Stimulated activated CD4-positive, alpha-beta T cell treated with anti-CD3 and anti-CD28 coated beads, Interleukin-4, amount 100 ng/mL, for 24 hours (primary cell): ENCODE results near the gene RRBP1.

Experiments
- DNase-seq: peaks from one replicate; pipeline ENCODE4 v3.0.0-alpha.2; 2020

Gene RRBP1

DNA sequence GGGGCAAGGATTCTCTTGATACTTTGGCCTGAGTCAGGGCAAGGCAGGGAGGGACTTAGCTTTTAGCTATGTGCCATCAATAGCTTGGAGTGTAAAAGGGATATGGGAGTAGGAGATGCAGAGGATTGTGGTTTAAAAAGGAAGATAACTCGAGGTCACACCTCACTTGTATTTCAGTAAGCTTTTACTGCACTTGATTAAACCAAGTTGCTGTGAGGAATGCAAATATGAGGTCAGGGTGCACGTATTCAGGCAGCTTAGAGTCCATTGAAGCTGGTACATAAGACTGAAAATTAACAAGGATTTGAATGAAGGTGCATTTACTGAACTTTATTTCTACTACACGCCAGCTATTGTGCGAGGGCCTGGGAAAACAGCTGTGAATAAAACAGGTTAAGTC lies 80.1 kb downstream of the RRBP1 start:
- no peak for DNase-seq

DNA sequence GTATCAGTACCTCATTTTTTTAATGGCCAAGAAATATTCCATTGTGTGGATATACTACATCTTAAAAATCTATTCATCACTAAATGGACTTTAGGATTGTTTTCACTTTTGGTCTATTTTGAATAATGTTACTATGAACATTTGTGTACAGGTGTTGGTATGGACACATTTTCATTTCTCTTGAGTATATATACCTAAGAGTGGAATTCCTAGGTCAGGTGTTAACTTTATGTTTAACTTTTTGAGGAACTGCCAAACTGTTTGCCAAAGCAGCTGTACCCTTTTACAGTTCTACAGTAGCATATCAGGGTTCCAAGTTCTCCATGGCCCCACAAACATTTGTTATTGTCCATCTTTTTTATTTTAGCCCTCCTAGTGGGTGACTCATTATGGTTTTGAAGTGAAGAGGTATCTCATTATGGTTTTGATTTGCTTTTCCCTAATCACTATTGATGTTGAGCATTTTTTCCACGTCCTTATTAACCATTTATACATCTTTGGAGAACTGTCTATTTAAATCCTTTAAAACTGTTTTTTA lies 84.0 kb downstream of the RRBP1 start:
- no peak for DNase-seq

DNA sequence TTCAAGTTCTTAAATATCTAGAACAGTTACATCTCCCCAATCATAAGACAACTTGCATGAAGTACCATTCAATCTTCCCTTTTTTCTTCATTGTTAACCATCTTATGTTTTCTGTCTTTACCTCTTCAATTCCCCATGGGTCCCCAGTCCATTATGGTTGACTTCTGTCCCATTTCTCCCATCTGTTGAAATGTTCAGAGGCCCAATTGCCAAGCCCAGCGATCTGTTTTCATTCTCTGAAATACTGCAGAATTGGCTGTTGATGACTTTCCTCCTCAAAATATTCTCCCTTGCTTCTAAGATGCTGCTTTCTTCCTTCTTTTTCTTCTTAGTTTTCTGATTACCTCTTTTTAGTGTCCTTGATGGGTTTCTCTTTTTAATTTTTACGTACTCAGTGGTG lies 86.2 kb downstream of the RRBP1 start:
- no peak for DNase-seq

DNA sequence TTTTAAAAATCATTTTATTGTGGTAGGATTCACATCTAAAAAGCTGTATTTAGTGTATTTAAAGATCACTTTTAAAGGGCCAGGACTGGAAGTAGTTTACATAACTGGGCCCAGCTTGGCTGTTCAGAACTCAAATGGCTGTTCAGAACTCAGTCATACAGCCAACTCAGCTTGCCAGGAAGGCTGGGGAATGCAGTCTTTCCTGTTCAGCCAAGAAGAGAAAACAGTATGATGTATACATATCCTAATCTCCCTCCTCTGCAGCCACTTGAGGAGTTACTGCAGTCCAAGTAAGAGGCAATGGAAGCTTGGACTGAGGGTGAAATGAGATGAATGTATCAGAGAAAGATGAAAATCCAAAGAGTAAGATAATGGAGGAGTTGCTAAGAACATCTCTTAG lies 87.6 kb downstream of the RRBP1 start:
- no peak for DNase-seq

DNA sequence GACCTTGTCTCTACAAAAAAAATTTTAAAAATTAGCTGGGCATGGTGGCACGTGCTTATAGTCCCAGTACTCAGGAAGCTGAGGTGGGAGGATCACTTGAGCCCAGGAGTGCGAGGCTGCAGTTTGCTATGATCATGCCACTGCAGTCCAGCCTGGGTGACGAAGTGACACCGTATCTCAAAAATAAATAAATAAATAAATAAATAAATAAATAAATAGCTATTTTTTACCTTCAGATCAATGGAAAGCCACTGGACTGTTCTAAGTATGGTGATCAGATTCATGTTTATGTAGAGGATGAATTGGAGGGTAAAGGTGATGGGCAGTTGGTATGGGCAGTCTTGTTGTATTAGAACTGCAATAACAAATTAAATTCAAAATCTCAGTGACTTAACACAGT lies 88.1 kb downstream of the RRBP1 start:
- no peak for DNase-seq

DNA sequence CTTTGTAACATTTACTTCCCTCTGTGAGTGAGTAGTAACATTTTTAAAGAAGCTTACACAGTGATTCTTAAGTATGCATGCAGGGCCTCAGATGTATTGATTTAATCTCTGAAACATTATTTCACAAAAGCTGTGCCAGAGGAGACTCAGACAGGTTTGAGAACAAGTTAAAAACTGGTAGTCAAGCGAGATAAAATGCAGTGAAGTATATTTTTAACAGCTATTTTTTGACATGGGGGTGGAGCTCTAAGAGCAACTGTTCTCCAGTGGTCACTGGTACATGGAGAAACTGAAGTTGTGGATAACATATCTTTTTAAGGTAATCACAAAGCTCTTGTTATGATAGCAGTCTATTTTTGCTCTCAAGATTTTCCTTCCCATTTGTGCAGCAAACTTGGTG lies 91.8 kb downstream of the RRBP1 start:
- DNase-seq, result no peak

DNA sequence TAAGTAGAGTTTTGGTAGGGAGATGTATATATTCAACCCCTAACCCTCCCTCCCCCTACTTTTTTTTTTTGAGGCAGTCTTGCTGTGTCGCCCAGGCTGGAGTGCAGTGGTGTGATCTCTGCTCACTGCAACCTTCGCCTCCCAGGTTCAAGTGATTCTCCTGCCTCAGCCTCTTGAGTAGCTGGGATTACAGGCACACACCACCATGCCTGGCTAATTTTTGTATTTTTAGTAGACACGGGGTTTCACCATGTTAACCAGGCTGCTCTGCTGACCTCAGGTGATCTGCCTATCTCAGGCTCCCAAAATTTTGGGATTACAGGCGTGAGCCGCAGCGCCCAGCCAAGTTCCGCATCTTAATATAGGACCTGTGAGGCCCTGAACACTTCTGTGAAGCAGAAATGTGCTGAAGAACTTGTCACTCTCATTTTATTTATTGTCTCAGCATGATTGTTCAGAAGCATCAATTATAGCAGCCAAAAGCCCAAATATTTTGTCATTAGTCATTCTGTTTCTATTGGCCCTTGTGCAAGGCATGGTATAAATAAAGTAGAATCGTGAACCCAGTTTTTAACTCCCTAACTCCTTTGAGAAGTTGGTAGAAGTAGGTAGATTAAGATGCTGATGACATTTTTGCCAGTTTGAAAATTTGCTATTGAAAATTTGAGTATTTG lies 92.7 kb downstream of the RRBP1 start:
- no peak for DNase-seq

DNA sequence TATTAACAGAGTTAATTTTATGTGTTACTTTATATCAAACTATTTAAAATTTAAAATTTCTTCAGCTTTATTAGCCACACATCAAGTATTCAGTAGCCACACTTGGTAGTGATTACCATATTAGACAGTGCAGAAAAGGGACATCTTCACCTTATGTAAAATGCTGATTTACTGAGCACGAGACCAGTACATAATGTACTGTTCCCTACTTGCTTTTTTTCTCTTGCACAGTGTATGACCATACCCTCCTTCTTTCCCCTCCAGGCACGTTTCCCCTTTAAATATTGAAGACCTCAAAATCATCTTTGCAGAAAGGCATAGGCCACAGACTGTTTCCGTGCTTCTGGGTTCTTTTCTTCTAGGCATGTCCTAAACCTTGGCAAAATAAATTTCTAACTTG lies 94.2 kb downstream of the RRBP1 start:
- no peak for DNase-seq

DNA sequence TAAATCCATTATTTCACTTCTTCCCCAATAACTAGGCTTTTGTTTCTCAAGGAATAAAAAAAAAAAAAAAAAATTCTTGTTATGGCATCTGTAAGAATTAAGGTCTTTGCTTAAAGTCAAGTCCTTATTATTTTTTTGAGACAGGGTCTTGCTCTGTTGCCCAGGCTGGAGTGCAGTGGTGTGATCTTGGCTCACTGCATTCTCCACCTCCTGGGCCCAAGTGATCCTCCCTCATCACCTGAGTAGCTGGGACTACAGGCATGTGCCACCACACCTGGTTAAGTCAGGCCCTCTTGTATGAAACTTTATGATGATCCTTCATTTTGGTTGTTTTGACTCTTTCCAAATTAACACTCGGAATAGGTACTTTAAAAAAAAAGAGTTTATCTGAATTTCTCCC lies 94.9 kb downstream of the RRBP1 start:
- DNase-seq, result no peak

DNA sequence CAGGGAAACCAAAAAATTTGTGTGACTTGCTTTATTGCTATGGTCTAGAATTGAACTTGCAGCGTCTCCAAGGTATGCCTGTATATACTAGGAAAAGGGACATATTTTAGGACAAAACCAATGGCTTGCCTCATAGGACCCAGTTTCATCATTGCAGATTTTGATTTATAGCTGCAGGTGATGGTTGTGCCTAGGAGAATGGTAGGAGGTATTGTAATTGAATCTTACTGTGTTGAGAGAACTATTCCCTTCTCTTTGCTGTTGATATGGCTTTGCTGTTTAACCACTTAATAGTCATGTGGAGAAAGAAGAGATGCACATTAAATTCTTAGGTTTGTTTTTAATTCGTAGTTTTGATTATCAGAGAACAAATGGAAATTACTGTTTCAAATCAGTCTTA lies 95.8 kb downstream of the RRBP1 start:
- DNase-seq, result no peak

DNA sequence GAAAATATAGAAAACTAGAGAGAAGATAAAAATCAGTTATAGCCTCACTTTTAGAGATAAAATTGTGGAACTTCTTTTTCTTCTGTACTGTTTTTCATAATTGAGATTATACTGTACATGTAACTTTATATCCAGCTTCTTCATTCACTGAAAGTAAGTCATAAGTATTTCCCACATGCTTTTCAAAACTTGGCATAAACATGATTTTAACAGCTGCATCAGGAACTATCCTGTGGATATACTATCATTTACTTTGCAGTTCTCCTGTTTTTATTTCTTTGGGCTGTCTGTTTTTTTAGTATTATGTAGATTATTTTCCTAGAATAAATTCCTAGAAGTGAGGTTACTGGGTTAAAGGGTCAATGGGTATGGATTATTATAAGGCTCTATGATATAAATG lies 97.4 kb downstream of the RRBP1 start:
- no peak for DNase-seq

DNA sequence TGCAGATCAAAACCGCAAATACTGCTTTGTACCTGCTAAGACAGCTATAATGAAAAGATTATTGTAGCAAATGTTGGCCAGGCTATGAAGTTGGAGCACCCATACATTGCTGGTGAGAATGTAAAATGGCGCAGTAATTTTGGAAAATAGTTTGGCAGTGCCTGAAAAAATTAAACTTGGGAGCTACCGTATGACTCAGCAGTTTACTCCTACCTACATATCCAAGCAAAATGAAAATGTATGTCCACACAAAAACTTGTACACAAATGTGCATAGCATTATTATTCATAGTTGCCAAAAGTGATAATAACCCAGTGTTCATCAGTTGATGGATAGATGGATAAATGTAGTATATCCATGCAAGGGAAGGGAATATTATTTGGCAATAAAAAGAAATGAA lies 98.9 kb downstream of the RRBP1 start:
- no peak for DNase-seq

DNA sequence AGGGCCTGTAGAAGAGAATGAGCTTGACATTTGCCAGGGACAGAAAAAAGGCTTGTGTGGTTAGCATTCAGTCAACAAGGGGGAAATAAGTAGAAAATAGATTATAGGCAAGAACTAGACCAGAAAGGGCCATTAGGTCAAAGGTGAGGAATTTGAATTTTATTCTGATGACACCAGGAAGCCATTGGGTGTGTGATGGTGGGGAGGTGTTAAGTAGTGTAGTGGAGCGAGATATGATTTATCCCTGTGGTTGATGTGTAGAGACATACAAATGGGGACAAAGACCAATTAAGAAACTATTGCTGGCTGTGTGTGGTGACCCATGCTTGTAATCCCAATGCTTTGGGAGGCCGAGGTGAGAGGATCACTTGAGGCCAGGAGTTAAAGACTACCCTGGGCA lies 101.1 kb downstream of the RRBP1 start:
- DNase-seq, result no peak

DNA sequence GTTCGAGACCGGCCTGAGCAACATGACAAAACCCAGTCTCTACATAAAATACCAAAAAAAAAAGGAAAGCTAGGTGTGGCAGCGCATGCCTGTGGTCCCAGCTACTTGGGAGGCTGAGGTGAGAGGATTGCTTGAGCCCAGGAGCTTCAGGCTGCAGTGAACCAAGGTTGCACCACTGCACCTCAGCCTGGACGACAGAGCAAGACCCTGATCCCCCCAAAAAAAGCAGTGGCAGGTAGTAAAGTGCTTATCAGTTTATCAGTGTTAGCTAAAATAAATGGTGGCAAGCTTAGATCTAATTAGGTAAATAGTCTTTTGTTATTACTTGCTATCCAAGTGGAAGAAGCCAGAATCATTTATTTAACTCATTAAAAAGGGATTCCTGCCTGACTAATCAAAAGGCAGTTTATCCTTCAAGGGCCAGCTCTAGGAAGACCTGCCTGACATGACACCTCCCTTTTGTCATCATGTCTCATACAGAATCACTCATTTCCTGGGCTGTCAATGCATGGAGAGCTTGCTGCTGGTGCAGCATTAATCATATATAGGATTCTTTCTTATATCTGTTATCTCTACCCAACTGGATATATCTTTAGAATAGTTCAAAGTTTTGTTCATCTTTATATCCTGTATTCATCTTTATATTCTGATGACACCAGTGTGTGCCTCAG lies 102.5 kb downstream of the RRBP1 start:
- no peak for DNase-seq

DNA sequence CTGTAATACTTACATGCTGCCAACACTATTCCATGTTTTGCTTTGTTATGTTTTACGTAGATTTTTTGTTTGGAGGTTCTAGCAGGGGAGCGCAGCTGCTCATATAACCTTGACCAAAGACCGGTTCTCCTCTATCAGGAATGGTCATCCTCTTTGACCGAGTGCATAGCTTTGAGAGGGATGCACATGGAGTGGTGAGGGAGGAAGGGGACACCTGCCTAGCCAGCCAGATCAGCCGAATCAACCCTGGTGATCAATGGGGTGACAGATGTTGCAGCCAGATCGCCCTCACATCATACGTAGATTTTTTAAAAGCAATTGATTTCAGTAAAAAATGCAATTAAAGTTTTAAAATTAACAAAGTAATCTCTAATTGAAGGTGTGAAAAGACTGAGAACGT lies 105.8 kb downstream of the RRBP1 start:
- no peak for DNase-seq

DNA sequence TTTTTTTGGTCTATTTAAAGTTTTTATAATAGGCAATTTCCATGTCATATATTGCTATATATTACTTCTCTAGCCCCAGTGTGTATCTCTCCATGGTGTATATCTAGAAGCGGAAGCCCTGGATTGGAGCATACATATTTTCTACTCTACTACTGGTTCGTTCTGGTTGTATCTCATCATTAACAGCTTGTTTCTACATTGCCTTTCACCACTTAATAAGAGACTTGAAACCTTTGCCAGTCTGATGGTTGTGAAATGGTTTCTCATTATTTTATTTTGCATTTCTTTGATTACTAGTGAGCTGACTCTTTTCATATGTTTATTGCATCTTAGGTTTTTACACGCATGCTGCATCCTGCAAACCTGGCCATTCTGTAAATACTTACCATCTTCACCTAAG lies 108.6 kb downstream of the RRBP1 start:
- no peak for DNase-seq

DNA sequence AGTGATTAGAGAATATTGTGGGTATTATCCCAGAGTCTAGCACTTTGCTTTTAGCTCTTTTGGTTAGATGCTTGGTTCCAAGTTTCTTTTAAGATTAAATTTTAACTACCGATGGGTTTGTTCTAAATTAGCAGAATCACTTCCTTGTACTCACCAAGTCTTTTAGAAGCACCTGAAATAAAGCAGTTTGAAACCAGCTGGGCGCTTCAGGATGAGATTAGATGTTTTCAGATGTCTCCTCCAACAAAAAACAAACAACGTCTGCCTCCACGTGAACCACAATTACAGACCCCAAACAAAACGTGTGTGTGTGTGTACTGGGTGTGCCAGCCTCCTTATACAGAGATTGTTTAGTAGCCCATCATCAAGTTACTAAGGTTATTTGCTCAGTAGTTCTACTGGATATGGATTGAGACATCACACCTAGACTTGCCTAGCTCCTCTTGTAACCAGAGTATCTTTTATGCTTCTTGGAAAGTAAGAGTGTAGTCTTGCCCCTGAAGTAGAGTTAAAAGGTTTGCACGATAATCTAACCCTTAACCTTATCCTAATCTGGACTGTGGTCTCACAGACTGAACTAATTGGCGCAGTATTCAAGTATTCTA lies 109.9 kb downstream of the RRBP1 start:
- no peak for DNase-seq

DNA sequence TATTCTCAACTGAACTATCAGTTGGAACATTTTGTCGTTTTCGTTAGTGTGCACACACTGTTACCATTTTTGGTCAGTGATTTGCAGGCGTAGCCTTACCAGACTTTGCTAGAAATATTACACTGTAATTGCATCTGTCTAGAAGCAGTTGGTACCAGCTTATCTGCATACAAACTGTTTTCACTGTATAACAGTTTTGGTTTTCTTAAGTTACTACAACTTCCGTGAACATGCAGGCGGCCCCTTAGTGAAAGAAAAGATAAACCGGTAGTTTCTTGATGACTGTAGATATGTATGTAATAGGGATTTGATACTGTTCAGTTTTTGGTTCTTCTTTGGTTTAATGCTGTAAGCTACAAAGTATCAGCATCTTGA lies 110.9 kb downstream of the RRBP1 start:
- DNase-seq, result peak; percentile 17

DNA sequence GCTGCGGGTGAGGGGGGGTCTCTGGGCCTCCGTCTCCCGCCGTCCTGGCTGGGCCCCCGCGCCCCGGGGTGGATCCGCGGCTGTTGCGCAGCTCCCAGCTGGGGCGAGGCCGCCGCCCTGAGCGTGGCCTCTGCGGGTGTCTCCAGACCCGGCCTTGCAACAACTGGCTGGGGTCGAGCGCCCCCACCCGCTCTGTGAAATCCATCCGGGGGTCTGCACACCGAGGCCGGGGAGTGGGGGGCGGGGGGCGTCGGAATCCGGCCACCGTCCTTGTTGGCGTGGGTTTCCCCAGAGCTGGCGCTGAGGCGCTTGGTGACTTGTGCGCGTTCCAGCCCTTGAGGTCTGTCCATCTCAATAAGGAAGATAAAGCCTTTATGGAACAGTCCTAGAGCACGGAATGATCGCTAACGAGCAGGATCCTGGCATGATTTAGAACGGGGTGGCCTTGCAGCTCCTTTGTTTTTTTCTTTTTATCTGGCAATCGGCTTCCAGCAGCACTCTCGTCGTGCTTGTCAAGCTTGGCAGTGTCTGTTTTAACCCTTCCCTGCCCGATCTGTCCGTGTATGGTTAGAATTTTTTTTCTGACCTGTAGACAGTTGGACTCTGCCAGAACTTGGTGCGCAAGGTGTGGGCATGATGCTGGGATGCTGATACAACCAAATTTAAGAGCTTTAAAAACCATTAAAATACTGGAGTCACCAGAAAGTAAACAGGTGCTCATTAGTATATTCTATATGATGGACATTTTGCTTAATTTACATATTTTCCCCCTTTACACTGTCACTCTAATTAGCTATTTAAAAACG lies 111.5 kb downstream of the RRBP1 start:
- peak; percentile 10 for DNase-seq

DNA sequence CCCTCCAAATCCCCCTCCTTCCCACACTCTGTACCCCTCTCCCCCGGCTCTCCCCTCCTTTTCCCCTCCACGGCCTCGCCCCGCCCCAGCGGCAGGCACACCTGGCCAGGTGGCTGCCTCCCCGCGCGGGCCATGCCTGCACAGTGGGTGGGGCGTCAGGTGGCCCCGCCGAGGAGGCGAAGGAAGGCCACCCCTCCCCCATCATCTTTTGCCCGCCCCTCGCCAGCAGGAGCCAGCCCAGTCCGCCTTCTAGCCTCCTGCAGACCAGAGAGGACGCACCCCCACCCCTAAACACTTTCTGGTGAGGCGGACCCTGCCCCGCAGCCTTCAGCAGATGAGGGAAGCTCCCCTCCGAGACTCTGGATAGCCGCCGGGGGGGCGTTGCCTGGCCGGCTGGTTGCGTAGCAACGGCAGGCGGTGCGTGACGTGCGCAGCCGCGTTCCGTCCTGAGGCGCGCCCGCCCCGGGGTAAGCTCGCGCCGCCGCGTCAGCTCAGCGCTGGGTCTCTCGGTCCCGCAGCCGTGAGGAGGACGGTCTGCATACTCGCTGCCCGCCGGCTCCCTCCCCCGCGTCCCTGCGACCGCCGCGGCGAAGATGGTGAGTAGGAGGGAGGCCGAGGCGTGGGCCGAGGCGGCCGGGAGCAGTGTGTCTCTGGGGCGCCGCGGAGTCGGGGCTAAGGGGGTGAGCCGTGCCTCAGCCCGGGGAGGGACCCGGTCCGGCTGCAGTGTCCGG lies 112.3 kb downstream of the RRBP1 start, which contains the start of gene DSTN:
Gene DSTN, plus strand, starts transcription at position 460 of the 731 bp plus-strand sequence. Its CDS starts 134 bp downstream, at position 594.
- peak; percentile 86 for DNase-seq

DNA sequence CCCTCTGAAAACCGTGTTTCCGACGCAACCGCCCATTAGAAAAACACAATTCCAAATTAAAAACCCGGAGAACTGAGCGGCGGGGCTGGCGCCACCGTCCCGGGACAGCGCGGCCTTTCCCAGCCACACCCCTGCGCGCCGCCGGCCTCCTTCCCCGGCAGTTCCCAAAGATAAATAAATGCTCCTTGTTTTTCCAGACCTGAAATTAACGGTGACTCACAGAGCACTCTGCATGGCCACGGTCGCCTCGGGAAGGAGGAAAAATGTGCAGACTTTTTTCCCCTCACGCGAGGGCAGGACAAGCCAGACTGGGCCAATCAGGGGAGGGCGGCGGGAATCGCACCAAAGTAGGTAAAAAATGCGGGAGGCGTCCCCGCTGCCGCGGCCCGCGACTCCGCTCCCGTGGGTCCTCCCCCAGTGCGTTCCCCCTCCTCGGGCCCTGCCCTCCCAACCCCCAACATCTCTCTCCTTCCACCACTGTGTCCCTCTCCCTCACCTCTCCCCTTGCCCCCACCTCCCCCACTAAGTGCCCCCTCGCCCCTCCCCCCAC lies 113.0 kb downstream of the RRBP1 start:
- peak; percentile 11 for DNase-seq

DNA sequence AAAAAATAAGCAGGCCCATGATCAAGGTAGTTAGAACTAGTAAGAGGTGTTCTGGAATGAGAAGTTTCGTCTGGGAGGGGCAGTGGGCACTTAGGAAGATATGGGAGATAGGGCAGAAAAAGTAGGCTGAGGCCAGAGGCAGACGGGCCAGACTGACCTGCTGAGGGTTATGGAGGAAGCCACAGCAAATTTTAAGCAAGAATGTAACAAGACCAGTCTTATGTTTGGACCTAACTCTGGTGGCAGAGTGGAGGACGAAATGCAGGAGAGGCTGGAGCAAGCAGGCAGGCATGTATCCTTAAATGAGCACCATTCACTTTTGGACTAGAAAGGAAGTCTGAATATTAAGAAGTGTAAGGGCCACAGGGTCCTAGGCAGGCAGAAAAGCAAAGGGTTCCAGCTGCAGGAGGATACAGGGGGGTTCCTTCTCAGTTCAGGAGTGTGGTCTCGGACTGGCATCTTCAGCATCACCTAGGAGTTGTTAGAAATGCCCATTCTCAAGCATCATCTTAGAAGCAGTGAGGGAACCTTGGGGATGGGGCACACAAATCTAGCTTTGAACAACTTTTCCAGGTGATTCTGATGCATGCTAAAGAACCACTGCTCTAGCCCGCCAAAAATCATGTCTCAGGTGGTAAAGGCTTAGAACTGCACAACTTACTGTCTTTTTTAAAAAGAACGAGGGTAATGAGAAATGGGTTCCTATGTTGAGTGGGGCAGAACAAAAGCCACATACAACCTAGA lies 113.8 kb downstream of the RRBP1 start:
- no peak for DNase-seq
